ENCODE data around the gene VAX1. TPM values are rescaled to one million over a fixed set of nuclear protein-coding genes. Genes with fewer than 3 reads are reported as not detected.

Gene VAX1
- total RNA-seq, 1 experiment from 2014 or later: 4.6 TPM

DNA sequence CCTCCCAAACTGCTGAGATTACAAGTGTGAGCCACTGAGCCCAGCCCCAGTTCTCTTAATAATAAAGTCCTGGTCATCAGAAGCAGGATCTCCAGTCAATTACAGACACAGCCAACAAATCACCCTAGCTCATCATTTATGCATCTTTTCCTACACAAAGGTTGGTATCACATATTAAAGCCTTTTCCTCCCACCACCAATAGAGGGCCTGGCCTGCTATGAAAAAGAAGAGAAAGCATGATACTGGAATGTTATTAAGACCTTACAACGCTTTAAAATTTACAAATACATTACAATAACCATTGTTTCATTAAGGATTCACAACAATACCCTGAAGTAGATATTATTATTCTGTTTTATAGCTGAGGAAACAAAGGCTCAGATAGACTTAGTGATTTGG, 25.9 kb downstream of the VAX1 start:
- no peak for TF ChIP-seq SIN3A (IDR thresholded peaks at IDR 0.05; ENCODE audit: borderline replicate concordance, insufficient read depth, low read depth, low read length)
- no peak for TF ChIP-seq POLR2AphosphoS5 (IDR thresholded peaks at IDR 0.05; ENCODE audit: low read depth, low read length)
- TF ChIP-seq, protein P1, sequence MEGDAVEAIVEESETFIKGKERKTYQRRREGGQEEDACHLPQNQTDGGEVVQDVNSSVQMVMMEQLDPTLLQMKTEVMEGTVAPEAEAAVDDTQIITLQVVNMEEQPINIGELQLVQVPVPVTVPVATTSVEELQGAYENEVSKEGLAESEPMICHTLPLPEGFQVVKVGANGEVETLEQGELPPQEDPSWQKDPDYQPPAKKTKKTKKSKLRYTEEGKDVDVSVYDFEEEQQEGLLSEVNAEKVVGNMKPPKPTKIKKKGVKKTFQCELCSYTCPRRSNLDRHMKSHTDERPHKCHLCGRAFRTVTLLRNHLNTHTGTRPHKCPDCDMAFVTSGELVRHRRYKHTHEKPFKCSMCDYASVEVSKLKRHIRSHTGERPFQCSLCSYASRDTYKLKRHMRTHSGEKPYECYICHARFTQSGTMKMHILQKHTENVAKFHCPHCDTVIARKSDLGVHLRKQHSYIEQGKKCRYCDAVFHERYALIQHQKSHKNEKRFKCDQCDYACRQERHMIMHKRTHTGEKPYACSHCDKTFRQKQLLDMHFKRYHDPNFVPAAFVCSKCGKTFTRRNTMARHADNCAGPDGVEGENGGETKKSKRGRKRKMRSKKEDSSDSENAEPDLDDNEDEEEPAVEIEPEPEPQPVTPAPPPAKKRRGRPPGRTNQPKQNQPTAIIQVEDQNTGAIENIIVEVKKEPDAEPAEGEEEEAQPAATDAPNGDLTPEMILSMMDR (IDR thresholded peaks at IDR 0.05): peak; percentile 81
- Histone ChIP-seq H3K27ac (ENCODE audit: low read length) (no peak overlapping the region), H3K36me3 (ENCODE audit: control insufficient read depth, insufficient read depth, low read length) (no peaks in the 10 kb centered on the region), H3K4me1 (ENCODE audit: control insufficient read depth, insufficient read depth, low read length) (no peaks in the 10 kb centered on the region), H3K4me3 (ENCODE audit: low read depth in 2 of 2, low read length in 2 of 2) (no peak overlapping the region), H3K9me3 (ENCODE audit: control insufficient read depth, insufficient read depth, low read depth, low read length) (no peaks in the 10 kb centered on the region), H3K27me3 (ENCODE audit: control insufficient read depth, insufficient read depth, low read length) (peaks cover 8% of the 10 kb centered on the region; the same call in 1 of the 2 replicates)
- intact Hi-C loops (cut with micrococcal nuclease; ENCODE audit: unreplicated experiment): loop anchor here (2.0 kb wide), 1 partner anchor 53 kb away; no protein-coding TSS in a partner anchor
- BruUV-seq (replicated peaks): no TSS peak
- in situ Hi-C loops (cut with HindIII; ENCODE audit: low pct_unique_long_range_greater_than_20kb, low sequenced_read_pairs): no loop called here
- DNase-seq (ENCODE audit: low read depth, low spot score) (no peak), ATAC-seq (peak; percentile 70; the same call in 1 of the 2 replicates)
- ChIA-PET CTCF (interaction anchor here (0.6 to 1.4 kb wide), 7 partner anchors 16 to 378 kb away, joined by 3 to 6 read pairs (median 4); no protein-coding TSS in a partner anchor), POLR2A (interaction anchor here (0.5 kb wide), 1 partner anchor 44 kb away, joined by 5 read pairs; no protein-coding TSS in a partner anchor)

DNA sequence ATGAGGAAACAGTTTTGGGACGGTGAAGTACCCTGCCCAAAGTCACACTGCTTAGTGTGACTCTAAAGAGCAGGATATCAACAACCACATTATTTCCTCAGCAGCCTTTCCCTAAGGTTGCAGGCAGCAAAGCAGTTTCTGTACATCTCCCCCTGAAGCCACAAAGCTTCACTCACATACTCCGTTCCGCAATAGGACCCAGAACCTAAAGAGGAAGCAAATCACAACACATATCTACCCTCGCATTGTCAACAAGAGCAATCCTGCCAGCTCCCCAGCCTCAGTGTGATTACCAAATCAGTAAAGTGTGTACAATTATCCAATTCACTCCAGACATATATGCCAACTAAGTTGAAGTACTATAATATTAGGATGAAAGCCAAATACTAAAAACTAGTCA, 30.8 kb downstream of the VAX1 start:
- Histone ChIP-seq H3K27me3 (ENCODE audit: control insufficient read depth, insufficient read depth, low read length) (no peaks in the 10 kb centered on the region), H3K36me3 (ENCODE audit: control insufficient read depth, insufficient read depth, low read length) (no peaks in the 10 kb centered on the region), H3K27ac (ENCODE audit: low read length) (no peak overlapping the region), H3K4me1 (ENCODE audit: control insufficient read depth, insufficient read depth, low read length) (no peaks in the 10 kb centered on the region), H3K9me3 (ENCODE audit: control insufficient read depth, insufficient read depth, low read depth, low read length) (no peaks in the 10 kb centered on the region), H3K4me3 (ENCODE audit: low read depth in 2 of 2, low read length in 2 of 2) (no peak overlapping the region)
- POLR2A ChIA-PET: no interaction called here
- in situ Hi-C loops (cut with HindIII; ENCODE audit: low pct_unique_long_range_greater_than_20kb, low sequenced_read_pairs) (no loop called here), intact Hi-C loops (cut with micrococcal nuclease; ENCODE audit: unreplicated experiment) (no loop called here)
- TF ChIP-seq POLR2AphosphoS5 (IDR thresholded peaks at IDR 0.05; ENCODE audit: low read depth, low read length): no peak
- TF ChIP-seq, protein P2, sequence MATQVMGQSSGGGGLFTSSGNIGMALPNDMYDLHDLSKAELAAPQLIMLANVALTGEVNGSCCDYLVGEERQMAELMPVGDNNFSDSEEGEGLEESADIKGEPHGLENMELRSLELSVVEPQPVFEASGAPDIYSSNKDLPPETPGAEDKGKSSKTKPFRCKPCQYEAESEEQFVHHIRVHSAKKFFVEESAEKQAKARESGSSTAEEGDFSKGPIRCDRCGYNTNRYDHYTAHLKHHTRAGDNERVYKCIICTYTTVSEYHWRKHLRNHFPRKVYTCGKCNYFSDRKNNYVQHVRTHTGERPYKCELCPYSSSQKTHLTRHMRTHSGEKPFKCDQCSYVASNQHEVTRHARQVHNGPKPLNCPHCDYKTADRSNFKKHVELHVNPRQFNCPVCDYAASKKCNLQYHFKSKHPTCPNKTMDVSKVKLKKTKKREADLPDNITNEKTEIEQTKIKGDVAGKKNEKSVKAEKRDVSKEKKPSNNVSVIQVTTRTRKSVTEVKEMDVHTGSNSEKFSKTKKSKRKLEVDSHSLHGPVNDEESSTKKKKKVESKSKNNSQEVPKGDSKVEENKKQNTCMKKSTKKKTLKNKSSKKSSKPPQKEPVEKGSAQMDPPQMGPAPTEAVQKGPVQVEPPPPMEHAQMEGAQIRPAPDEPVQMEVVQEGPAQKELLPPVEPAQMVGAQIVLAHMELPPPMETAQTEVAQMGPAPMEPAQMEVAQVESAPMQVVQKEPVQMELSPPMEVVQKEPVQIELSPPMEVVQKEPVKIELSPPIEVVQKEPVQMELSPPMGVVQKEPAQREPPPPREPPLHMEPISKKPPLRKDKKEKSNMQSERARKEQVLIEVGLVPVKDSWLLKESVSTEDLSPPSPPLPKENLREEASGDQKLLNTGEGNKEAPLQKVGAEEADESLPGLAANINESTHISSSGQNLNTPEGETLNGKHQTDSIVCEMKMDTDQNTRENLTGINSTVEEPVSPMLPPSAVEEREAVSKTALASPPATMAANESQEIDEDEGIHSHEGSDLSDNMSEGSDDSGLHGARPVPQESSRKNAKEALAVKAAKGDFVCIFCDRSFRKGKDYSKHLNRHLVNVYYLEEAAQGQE (IDR thresholded peaks at IDR 0.05; ENCODE audit: insufficient read depth in 1 of 2, low read depth in 2 of 2, low read length in 1 of 2): no peak
- TF ChIP-seq SIN3A (IDR thresholded peaks at IDR 0.05; ENCODE audit: borderline replicate concordance, insufficient read depth, low read depth, low read length): no peak
- no peak for TF ChIP-seq TCF7L2 (IDR thresholded peaks at IDR 0.05; ENCODE audit: low read depth, low read length)
- TF ChIP-seq, protein P1 (IDR thresholded peaks at IDR 0.05): no peak
- CTCF ChIA-PET: no interaction called here
- no peak for DNase-seq (ENCODE audit: low read depth, low spot score)
- no peak for ATAC-seq
- no TSS peak for BruUV-seq (replicated peaks)
